ENCODE measurements around the gene TLCD4.

DNA sequence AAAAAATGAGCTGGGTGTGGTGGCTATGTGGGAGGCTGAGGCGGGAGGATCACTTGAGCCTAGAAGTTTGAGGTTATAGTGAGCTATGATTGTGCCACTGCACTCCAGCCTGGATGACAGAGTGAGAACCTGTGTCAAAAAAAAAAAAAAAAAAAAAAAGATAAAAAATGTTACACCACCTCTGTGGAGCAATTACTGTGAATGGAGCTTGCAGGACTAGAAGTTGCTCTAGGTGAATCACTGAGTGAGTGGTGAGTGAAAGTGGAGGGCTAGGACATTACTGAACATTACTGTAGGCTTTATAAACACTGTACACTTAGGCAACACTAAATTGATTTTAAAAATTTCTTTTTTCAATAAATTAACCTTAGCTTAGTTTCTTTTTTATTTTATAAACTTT lies 21.9 kb downstream of the TLCD4 start:
- TF ChIP-seq, protein P1, sequence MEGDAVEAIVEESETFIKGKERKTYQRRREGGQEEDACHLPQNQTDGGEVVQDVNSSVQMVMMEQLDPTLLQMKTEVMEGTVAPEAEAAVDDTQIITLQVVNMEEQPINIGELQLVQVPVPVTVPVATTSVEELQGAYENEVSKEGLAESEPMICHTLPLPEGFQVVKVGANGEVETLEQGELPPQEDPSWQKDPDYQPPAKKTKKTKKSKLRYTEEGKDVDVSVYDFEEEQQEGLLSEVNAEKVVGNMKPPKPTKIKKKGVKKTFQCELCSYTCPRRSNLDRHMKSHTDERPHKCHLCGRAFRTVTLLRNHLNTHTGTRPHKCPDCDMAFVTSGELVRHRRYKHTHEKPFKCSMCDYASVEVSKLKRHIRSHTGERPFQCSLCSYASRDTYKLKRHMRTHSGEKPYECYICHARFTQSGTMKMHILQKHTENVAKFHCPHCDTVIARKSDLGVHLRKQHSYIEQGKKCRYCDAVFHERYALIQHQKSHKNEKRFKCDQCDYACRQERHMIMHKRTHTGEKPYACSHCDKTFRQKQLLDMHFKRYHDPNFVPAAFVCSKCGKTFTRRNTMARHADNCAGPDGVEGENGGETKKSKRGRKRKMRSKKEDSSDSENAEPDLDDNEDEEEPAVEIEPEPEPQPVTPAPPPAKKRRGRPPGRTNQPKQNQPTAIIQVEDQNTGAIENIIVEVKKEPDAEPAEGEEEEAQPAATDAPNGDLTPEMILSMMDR (IDR thresholded peaks at IDR 0.05): no peak
- no peak for TF ChIP-seq POLR2A (IDR thresholded peaks at IDR 0.05)
